NB4 (cell line): ENCODE measurements around the gene ADISSP.

ENCODE experiments used
- CTCF ChIP-seq: IDR thresholded peaks from one replicate; pipeline ENCODE4 v1.5.1; 2012; ENCODE audit warnings: low read depth, low read length
- POLR2A ChIP-seq: IDR thresholded peaks from 2 replicates; pipeline ENCODE4 v1.6.1; 2011; ENCODE audit warnings: mild to moderate bottlenecking; ENCODE audit not compliant: insufficient read length; ENCODE audit errors: extremely low read depth

GRCh38 chr20:3727401-3728021 lies 40.0 kb downstream of the ADISSP start:
- TF ChIP-seq CTCF (no peak), POLR2A (no peak)
